ENCODE results near the gene ANKMY1.
"Not testable (repeated sequence)": the region's sequence is repeated elsewhere in the genome, so short reads cannot be mapped to it uniquely, and the experiment has no call there.

Gene ANKMY1

DNA sequence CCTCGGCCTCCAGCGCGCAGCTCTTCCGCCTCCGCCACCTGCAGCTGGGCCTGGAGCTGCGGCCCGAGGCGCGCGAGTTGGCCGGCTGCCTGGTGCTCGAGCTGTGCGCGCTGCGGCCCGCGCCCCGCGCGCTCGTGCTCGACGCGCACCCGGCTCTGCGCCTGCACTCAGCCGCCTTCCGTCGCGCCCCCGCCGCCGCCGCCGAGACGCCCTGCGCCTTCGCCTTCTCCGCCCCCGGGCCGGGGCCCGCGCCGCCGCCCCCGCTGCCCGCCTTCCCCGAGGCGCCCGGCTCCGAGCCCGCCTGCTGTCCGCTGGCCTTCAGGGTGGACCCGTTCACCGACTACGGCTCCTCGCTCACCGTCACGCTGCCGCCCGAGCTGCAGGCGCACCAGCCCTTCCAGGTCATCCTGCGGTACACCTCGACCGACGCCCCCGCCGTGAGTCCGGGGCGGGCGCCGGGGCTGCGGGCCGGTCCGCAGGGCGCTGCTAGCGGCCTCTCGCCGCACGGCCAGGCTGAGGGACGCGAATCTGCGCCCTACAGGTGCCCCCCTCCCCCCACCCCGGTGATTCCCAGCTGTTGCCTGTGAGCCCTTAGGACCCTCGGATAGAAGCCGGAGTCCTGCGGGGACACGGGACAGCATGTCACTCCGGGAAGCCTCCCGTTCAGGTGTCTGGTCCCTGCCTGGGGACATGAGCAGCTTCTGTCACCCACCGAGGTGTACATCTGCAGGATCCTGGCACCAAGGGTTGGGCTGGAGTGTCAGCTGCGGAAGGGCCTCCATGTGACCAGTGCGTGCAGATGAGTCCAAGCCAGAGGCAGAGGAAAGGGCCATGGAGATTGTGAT is 11.1 kb upstream of the ANKMY1 start:
- peak; percentile 42 for DNase-seq (ENCODE audit: low read depth)

DNA sequence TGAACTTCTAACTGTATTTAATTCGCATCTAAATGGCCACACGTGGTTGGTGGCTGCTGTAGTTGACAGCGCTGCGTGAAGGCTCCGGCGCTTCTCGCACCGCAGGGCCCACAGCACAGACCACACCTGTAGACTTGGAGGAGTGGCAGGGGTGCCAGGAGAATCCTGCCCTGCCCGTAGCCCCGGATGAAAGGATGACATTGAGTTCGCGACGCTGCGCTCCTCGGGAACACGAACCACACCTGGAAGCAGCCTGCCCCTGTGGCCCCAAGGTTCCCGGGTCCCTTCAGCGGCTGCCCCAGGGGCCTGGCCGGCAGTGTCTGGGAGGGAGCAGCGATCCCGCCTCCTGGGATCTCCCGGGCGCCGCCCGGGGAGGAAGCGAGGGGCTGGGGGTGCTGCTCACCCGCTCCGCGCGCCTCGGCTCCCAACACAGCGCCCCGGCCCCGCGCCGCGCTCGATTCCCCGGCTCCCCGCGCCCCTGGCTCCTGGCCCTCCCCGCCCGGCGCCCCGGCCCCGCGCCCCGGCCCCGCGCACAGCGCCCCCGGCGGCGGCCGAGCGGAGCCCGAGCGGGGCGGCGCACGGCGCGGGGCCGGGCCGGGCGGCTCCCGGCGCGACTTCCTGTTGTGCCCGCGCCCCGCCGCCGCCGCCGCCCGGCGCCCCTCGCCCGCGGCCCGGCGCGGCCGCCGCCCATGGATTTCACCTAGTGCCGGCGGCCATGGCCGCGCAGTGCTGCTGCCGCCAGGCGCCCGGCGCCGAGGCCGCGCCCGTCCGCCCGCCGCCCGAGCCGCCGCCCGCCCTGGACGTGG is 10.3 kb upstream of the ANKMY1 start, which contains the start of gene RNPEPL1:
RNPEPL1 (plus strand) TSS at position 613 of the 806 bp plus-strand sequence; CDS start at position 716, 103 bp downstream.
- DNase-seq (ENCODE audit: low read depth) = peak; percentile 29

DNA sequence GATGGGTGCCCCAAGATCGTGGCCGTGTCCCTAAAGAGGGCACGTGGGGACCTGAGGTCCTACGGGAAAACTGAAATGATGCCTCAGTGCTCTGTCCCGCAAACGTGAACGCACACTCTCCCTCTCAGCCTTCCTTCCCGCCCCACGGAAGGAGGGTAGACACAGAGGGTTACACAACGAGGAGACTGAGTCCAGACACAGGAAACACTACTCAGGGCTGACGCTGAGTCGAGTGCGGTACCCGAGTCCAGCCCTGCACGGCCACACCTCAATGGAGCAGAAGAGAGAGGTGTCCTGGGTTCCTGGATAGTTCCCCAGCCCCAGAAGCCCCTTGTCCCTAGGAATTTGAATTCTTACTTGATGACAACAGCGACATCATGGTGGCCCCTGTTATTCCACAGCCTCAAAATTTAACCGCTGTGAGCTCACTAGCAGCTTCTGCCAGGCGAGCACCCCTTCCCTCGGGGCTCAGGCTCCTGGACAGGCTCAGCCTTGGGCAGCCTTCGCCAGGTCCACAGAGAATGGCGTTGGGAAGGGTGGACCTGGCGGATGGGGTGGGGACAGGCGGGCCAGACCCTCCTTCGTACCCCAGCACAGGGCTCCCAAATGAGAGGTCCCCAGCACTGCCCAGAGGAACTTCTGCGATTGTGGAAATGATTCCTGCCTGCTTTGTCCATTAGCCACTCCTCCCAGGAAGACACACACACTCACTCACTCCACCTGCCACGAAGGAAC is 9.5 kb upstream of the ANKMY1 start:
- no peak for DNase-seq (ENCODE audit: low read depth)

DNA sequence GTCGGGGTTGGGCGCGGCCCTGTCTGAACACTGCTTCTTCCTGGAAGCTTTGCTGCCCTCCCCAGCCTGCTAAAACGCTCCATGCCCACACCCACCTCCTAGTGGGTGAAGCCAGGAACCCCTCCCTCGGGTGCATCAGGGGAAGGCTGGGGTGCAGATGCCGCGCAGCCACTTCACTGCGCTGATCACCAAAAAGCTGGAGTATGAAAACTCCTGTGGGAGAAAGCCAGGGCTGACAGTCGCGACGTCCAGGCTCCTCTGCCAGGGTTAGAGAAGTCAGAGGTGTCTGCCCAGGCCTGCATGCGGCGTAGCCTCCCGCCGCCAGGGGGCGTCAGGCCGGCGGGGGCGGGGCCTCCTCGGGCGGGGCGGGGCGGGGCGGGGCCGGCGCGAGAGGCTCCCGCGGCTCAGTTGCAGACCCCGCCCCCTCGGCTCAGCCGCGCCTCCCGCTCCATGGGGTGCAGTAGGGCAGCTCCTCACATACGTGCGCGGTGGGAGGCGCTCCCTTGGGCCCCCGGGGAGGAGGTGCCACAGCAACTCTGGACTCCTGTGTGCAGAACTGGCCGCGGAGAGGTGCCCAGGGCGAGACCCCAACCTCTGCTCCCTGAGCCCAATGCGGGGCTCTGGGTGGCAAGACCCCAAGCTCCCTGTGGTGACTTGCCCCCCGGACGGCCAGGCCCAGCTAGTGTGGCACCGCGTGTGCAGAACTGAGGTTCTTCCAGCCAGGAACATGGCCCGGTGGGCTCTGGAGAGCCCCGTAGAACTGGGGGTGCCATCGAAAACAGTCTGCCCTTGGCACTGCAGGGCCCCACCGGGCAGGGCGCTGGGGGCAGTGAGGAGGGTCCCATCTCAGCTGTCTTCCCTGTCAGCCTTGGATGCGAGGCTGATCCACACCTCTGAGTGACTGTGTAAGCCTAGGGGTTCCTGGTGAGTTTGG is 8.7 kb upstream of the ANKMY1 start:
- DNase-seq (ENCODE audit: low read depth) = peak; percentile 92

DNA sequence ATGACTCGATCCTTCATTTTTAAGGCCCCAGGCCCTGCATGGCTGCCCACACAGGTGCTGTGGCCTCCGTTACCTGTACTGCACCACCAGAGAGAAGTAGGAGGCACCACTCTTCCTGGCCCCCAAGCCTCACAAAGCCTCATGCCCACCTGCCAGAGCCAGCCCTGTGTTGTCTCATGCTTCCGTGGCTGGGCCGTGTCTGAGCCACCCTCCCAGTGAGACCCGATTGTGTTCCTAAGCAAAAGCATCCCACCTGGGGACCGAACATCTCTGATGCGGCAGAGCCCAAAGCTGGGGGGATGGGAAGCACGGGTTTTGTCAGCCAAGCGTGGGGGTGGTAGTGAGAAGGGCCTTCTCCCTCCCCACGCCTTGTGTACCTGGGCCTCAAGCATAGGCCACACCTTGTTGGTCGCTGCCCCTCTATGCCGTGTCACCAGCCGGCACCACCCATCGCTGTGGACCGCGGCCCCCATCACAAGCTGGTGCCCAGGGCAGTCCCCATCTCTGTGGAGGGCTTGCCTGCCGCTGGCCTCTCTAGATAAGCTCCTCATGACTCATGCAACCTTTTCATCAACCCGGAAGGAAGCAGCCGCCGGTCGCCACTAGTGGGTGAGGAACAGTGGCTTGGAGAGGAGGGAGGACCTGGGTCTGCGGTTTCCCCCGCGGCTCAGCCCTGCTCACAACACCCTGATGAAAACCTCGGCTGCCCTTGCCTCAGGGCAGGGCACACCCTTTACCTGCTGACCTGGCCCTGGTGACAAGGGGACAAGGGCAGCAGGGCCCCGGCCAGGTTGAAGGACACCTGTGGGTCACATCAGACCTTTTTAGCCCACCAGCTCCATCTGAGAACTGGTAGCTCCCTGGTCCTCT is 7.8 kb upstream of the ANKMY1 start:
- peak; percentile 85 for DNase-seq (ENCODE audit: low read depth)

DNA sequence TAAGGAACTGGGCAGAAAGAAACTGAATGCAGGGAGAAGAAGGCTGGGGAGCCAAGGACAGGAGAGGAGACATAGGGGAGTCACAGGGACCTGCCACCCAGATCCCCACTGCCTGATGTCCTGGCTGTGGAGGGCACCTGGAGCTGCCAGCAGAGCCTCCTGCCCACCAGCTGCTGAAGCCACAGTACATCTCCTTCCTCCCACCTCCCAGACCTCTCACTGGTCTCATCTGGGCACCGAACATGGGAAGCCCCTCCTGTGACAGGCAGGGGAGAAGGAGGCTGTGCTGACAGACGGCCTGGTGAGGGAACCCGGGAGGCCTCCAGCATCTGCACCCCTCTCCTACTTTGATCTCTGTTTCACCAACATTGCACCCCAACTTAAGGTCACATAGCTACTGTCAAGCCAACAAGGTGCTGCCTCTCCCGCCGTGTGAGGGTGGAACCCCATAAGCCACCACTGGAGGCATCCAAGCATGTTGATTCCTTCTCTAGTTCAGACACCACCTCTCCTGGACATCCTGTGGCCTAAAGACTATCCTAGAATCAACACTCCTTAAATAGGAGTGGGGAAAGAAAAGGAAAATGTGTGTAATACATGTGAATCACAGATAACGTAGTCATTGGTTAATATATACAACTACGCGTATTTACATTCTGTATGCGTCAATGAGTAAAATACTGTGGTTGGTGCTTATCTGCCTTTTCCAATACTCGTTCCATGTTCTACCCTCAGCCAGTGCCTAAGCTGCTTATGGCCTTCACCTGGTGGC is 7.0 kb upstream of the ANKMY1 start:
- DNase-seq (ENCODE audit: low read depth) = no peak

GRCh38 chr2:240563951-240564560 is 6.3 kb upstream of the ANKMY1 start:
- DNase-seq (ENCODE audit: low read depth) = no peak

DNA sequence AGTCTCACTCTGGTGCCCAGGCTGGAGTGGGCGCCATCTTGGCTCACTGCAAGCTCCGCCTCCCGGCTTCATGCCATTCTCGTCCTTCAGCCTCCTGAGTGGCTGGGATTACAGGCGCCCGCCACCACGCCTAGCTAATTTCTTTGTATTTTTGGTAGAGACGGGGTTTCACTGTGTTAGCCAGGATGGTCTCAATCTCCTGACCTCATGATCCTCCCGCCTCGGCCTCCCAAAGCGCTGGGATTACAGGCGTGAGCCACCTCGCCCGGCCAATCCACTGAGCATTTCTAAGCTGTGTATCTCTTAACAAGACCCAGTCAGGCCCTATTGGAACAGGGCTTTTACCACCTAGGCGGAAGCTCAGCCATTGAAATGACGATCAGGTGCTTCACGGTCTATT is 5.4 kb upstream of the ANKMY1 start:
- not testable (repeated sequence) for DNase-seq (ENCODE audit: low read depth)

DNA sequence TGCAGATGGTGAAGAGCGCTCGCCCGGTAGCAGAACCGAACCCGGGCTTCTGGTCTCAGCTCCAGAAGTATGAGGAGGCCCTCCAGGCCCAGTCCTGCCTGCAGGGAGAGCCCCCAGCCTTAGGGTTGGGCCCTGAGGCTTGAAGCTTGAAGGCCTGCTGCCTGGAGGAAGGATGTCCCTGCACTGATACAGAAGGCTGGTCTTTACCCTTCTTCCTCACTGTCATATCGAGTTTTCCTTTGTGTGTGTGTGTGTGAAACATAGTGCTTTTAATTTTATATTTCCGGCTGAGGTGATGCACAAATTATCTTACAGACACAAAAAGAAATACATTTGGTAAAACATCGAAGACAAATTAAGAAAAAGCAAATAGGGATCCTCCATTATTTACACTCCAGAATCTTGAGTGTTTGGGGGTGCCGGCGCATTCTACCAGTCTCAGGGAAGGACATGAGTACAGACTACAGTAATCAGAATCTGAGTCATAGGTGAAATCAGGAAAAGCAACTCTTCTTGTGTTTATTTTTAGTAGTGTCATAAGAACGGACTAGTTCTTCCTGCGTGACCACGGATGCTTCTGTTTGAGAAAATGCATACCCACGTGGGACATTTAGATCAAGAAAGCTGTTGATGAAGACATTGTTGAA is 3.7 kb upstream of the ANKMY1 start:
- no peak for DNase-seq (ENCODE audit: low read depth)

- peak; percentile 98 for DNase-seq (ENCODE audit: low read depth)
Measured at GRCh38 chr2:240560480-240561324, 2.9 kb upstream of the ANKMY1 start.

- DNase-seq (ENCODE audit: low read depth) = peak; percentile 87
Measured at GRCh38 chr2:240560084-240560479, 2.3 kb upstream of the ANKMY1 start, which contains the start of gene DUSP28. TSS of gene DUSP28 (plus strand) at chr2:240560357. CDS start at chr2:240560685, 328 bp downstream.

DNA sequence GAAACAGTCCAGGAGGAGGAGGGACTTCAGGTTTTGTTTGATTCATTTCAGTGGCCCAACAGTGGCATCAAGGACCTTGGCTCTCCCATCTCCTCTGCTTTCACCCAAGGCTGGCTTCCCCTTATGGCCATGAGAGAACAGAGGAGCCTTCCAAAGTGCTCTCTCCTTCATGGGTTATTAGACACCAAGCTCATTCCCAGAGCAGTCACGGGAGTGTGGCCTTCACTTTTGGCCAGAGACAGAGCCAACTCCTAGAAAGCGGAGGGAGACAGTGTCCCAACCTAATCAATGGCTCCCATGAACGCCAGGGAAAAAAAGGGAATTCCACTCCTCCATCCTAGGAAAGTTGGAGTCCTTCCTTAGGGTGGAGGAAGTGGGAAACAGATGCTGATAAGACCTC is 1.5 kb upstream of the ANKMY1 start:
- no peak for DNase-seq (ENCODE audit: low read depth)

DNA sequence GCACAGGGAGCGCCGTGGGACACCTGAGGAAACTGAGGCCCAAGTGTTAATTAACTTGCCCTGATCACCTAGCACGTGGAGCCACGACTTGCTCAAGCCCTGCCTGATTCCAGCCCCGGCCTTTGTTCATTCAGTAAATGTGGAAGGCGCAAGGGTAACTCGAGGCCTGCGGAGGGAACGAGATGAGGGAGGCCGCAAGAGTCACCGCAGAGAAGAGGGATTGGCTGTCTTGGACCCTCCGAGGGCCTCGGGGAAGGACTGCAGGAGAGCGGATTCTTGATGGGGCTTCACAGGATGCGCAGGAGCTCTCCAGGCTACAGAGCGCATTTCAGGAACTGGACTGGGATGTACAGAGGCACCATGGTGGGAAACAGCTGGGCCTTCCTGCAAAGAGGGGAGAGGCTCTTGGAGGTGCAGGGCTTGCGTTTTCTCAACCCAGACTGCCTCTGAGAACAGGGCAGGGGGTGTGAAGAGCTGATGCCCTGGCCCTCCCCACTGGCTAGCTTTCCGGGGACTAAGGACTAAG is 511 bp upstream of the ANKMY1 start:
- no peak for DNase-seq (ENCODE audit: low read depth)

- no peak for DNase-seq (ENCODE audit: low read depth)
Measured at GRCh38 chr2:240557101-240557751, 562 bp downstream of the ANKMY1 start.

DNA sequence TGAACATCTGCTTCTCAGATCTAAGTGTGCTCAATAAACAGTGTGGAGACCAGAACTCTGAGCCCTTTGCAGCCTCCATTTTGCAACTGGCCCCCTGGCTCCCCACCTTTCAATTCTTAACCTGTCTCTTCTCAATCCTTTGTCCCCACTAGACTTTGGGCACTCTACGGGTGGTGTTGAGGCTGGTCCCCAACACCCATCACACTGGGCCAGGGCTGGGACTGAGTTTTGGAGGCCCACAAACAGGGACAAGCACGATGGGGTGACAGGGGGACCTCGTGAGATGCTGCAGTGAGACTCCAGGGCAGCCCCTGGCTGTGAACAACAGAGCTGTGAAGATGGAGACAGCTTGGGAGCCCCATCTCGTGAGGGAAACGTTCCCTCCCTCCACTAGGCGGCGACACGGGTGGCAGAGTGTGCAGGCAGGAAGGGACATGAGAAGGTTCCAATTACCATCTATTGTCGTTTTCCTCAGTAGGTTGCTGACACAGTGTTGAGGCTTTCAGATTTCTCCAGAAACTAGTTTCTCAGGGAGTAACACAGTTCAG is 1.2 kb downstream of the ANKMY1 start:
- DNase-seq (ENCODE audit: low read depth) = peak; percentile 42

- DNase-seq (ENCODE audit: low read depth) = no peak
Measured at GRCh38 chr2:240555541-240556250, 2.1 kb downstream of the ANKMY1 start.

All from stimulated activated CD8-positive, alpha-beta memory T cell treated with anti-CD3 and anti-CD28 coated beads, Interleukin-12 subunit alpha, Interleukin-12 subunit beta, amount 100 ng/mL, for 4 hours (primary cell).